IPS-NIHi11 (cell line): Measurements from ENCODE around the gene ATCAY.

Source experiments
- DNase-seq: peaks from one replicate; pipeline ENCODE4 v3.0.0; 2012; ENCODE audit warnings: mixed read lengths, low spot score

The ATCAY gene

DNA sequence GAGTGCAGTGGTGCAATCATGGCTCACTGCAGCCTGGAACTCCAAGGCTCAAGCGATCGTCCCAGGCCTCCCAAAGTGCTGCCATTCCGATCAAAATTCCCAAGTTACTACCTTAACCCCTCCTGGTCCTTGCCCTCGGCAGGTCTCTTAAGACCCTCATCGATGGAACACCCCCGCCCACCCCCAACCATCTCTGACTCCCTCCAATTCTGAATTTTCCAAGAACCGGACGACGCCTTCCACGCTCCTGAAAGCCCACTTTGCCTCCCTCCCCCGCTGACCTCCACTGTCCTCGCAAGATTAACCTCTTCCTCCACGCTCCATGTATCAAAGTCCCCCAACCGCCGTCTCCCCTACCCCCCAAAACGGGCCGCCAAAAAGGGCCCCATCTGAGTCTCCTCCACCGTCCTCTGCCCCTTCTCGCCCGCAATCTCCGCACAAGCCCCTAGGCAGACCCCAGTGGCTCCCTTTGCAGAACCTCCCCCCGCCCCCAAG is 89.9 kb downstream of the ATCAY start:
- no peak for DNase-seq

DNA sequence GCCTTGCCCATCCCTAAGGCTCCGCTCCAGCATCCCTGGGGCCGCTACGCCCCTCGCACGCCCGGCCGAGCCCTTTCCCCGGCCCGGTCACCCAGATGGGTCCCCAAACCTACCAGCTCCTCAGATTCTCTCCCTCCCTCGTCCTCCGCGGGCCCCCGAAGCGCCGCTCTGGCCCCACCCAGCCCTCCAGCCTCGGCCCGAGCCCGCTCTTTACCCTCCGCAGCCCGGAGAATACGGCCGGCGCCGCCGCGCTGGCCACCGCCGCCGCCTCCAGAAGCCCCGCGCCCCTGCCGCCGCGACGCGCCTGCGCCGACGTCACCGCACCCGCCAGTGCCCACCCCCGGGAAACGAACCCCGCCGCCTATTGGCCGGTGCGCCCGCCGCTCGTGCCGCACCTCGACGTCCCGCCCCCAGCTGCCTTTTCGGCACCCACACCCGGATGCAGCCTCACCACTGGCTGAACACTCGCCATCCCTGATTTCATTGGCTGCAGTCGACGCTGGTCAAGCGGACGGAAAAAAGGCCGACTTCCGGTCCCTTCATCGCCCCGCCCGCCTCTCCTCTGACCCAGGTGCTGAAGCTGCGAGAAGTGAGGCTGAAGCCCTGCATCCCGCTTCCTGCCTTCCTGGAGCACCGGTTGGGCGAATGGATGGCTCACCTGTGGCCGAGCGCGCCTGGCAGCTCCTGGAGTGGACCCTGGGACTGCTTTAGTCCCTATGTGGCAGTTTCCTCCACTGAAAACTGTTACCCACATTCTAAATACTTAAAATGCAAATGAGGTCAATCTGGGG is 90.5 kb downstream of the ATCAY start, which contains the start of gene DAPK3:
Gene DAPK3 (minus strand): TSS at position 292 of the 791 bp plus-strand sequence. CDS start 1,364 bp downstream, outside the sequence.
- peak; percentile 88 for DNase-seq

DNA sequence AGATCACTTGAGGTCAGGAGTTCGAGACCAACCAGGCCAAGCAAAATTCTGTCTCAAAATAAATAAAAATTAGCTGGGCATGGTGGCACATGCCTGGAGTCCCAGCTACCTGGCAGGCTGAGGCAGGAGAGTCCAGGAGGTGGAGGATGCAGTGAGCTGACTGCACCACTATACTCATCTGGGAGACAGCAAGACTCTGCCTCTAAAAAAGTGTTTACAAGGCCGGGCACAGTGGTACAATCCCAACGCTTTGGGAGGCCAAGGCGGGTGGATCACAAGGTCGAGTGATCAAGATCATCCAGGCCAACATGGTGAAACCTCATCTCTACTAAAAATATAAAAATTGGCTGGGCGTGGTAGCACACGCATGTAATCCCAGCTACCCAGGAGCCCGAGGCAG is 94.7 kb downstream of the ATCAY start:
- no peak for DNase-seq

DNA sequence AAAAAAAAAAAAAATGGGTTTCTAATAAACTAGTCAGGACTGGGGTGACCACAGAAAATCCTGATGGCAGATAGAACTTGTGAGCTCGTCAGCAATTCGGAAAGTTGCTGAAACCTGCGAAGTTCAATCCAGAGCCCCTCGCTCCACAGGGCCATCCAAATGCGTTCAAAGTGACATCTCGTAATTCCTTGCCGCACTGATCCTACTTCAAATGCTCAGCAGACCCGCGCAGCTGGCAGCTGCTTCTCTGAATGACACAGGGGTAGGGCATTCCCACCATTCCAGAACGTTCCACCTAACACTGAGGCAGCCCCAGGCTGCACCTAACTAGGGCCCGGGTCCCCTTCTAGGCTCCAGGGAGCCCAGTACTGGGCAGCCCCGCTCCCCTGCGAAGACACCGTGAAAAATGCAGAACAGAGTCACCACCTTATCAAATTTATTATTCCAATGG is 95.2 kb downstream of the ATCAY start:
- peak; percentile 3 for DNase-seq

DNA sequence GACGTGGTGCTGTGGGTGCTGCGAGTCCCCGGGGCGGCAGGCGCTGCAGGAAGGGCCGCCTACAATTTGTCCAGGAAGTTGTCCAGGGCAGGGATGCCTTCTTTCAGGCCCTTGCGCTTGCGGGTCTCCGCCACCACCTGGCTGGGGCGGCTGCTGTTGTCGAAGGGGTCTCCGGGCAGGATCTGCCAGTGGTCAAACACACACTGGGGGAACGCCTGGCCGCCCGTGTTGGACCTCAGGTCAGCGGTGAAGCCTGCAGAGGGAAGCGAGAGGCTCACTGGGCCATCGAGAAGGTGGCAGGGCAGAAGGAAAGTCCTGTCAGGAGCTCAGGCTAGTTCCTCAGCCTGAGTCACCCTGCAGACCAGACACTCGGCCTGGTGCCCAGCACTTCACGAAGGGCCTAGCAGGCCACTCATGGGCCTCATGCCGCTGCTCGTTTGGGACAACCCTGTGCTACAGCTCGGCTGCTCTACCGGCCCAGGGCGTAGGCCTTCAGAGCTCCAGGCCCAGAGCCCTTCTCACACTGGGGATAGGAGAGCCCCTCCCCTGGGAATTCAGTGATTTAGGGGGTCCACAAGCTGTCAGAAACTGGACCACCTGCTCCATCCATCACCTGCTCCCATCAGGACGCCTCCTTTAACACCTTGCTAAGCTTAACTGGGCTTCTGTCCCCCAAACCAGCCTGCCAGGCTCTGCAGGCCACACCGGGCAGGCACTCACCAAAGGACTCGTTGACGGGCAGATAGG is 96.2 kb downstream of the ATCAY start:
- DNase-seq, result peak; percentile 4
